Transverse colon (tissue), 4 donors: Measurements from ENCODE around the gene CHAMP1. TPM values are rescaled to one million over a fixed set of nuclear protein-coding genes. Genes with fewer than 3 reads are reported as not detected.
A peak's percentile ranks its signal among the peaks of the same experiment; 100 is the strongest.

Experiments used
- DNase-seq: peaks from one replicate; pipeline ENCODE4 v3.0.0-alpha.2; 2019
- H3K27ac ChIP-seq, 4 donors: fragments of 200-600 bp; sonication (generic); 2 replicates each; pipeline ENCODE4 v1.5.1; 2016 to 2018; ENCODE audit warnings: inconsistent platforms in 4 of 4
- H3K27me3 ChIP-seq: fragments of 200-600 bp; sonication (generic); 2 replicates; pipeline ENCODE4 v1.5.1; 2017; ENCODE audit warnings: inconsistent platforms
- H3K36me3 ChIP-seq, 4 donors: fragments of 200-600 bp; sonication (generic); 2 replicates each; pipeline ENCODE4 v1.5.1; 2017 to 2019; ENCODE audit warnings: inconsistent platforms in 4 of 4
- H3K4me1 ChIP-seq, 4 donors: fragments of 200-600 bp; sonication (generic); 2 replicates each; pipeline ENCODE4 v1.5.1; 2017 to 2020; ENCODE audit warnings: inconsistent platforms in 4 of 4
- H3K4me3 ChIP-seq, 4 donors: fragments of 200-600 bp; sonication (generic); 1 replicate in 1 of 4; 2 replicates in 3 of 4; pipeline versions ENCODE4 v1.5.1 to v1.6.1; 2017 to 2019; ENCODE audit warnings: inconsistent platforms in 4 of 4
- H3K9me3 ChIP-seq, 2 donors: fragments of 200-600 bp; sonication (generic); 2 replicates each; pipeline ENCODE4 v1.5.1; 2017 to 2019; ENCODE audit warnings: inconsistent platforms in 2 of 2
- CTCF ChIP-seq, 5 experiments: fragments of 200-600 bp in 3 of 5; fragments of 450-650 bp in 2 of 5; sonication (generic) in 3 of 5; IDR thresholded peaks; 1 replicate in 2 of 5; 2 replicates in 3 of 5; pipeline ENCODE4 v1.5.1; 2016 to 2017; ENCODE audit warnings: antibody characterized with exemption in 5 of 5, inconsistent platforms in 3 of 5, mild to moderate bottlenecking in 2 of 5, moderate library complexity in 1 of 5
- EP300 ChIP-seq: sonication (generic); formaldehyde crosslinking; IDR thresholded peaks from one replicate; pipeline ENCODE4 v1.6.1; 2017; ENCODE audit warnings: antibody characterized with exemption, low read depth
- POLR2A ChIP-seq: fragments of 450-650 bp; IDR thresholded peaks from one replicate; pipeline ENCODE4 v1.6.1; 2016; ENCODE audit warnings: antibody characterized with exemption, mild to moderate bottlenecking, moderate library complexity
- POLR2AphosphoS5 ChIP-seq, 3 donors: sonication (generic); formaldehyde crosslinking; IDR thresholded peaks; one replicate each; pipeline ENCODE4 v1.6.1; 2016; ENCODE audit warnings: antibody characterized with exemption in 3 of 3
- WGBS, 2 donors: methylation state at CpG; one replicate each; pipeline ENCODE4 v1.1.5; 2018; ENCODE audit warnings: low coverage in 1 of 2; 5-methylcytosine and 5-hydroxymethylcytosine counted together
- in situ Hi-C, 4 donors: fragments of 200-750 bp; cut with MboI; loops; one replicate each; pipeline versions ENCODE4 v1.15.0 to v1.15.1; 2017; ENCODE audit warnings: low sequenced_read_pairs in 3 of 4, low pct_ligation_motif_present in 1 of 4, low pct_unique_long_range_greater_than_20kb in 1 of 4
- intact Hi-C: fragments of 100-400 bp; cut with DNase I; formaldehyde crosslinking; loops from one replicate; pipeline ENCODE4 v1.15.1; 2023; ENCODE audit warnings: low total_unique reads
- total RNA-seq, 4 donors: library from RNA; depleted of rRNA; stranded (reverse); fragments of >200 nt; gene quantifications; one replicate each; pipeline ENCODE4 v1.1.0, GENCODE V29; 2016

CHAMP1 gene
- total RNA-seq, 4 donors from 2014 or later: 3.4 to 57.2 (median 20.0) TPM

- 81 to 87% methylated on average over 2 of the region's 2 CpGs for WGBS, 2 donors
- H3K36me3 ChIP-seq: peaks cover 0 to 38% (median 12%) of the 10 kb centered on the region in 4 donors
- intact Hi-C loops: no loop called here
These were observed 9.0 kb downstream of the CHAMP1 start for GRCh38 chr13:114323349-114323748.

GRCh38 chr13:114324334-114324733, 10.0 kb downstream of the CHAMP1 start:
- 99% methylated on average over 4 of the region's 4 CpGs; no CpG with 5 or more reads in 1 of the 2 donors for WGBS, 2 donors
- Histone ChIP-seq H3K27ac (no peak overlapping the region), H3K36me3 (peaks cover 0 to 38% (median 12%) of the 10 kb centered on the region in 4 donors), H3K4me3 (no peak overlapping the region), H3K9me3 (no peaks in the 10 kb centered on the region), H3K4me1 (peaks cover 3 to 17% (median 11%) of the 10 kb centered on the region in 4 donors), H3K27me3 (no peaks in the 10 kb centered on the region)
- in situ Hi-C loops (no loop called here), intact Hi-C loops (no loop called here)
- TF ChIP-seq EP300 (no peak), POLR2AphosphoS5 (IDR thresholded peaks at IDR 0.05) (no peak), POLR2A (no peak), CTCF (IDR thresholded peaks at IDR 0.05) (no peak)
- DNase-seq: no peak

More at GRCh38 chr13:114323349-114323748, 9.0 kb downstream of the CHAMP1 start:
- Histone ChIP-seq H3K27me3 (no peaks in the 10 kb centered on the region), H3K9me3 (no peaks in the 10 kb centered on the region), H3K4me1 (peaks cover 4 to 20% (median 14%) of the 10 kb centered on the region in 4 donors), H3K27ac (no peak overlapping the region), H3K4me3 (no peak overlapping the region)
- DNase-seq: no peak
- in situ Hi-C loops: no loop called here
- TF ChIP-seq EP300: no peak
- TF ChIP-seq POLR2AphosphoS5 (IDR thresholded peaks at IDR 0.05): no peak
- no peak for TF ChIP-seq POLR2A
- no peak for TF ChIP-seq CTCF (IDR thresholded peaks at IDR 0.05)

- Histone ChIP-seq H3K4me1 (peaks cover 0 to 8% (median 3%) of the 10 kb centered on the region in 4 donors), H3K36me3 (peaks cover 0 to 38% (median 12%) of the 10 kb centered on the region in 4 donors), H3K27ac (no peak overlapping the region), H3K9me3 (no peaks in the 10 kb centered on the region), H3K27me3 (no peaks in the 10 kb centered on the region), H3K4me3 (no peak overlapping the region)
- WGBS, 2 donors: 90 to 93% methylated on average over 3 of the region's 3 CpGs
- in situ Hi-C loops (no loop called here), intact Hi-C loops (no loop called here)
- no peak for TF ChIP-seq POLR2AphosphoS5 (IDR thresholded peaks at IDR 0.05)
- no peak for TF ChIP-seq EP300
- TF ChIP-seq POLR2A: no peak
- TF ChIP-seq CTCF (IDR thresholded peaks at IDR 0.05): no peak
- no peak for DNase-seq
These were observed 11.4 kb downstream of the CHAMP1 start for GRCh38 chr13:114325729-114326128.

GRCh38 chr13:114328034-114328433, 13.7 kb downstream of the CHAMP1 start:
- intact Hi-C loops: no loop called here
- peaks cover 0 to 24% (median 9%) of the 10 kb centered on the region in 4 donors for H3K36me3 ChIP-seq
- no peaks in the 10 kb centered on the region for H3K27me3 ChIP-seq
- WGBS, 2 donors: 57 to 74% methylated on average over 5 to 6 of the region's 6 CpGs
- peaks cover 0 to 8% (median 3%) of the 10 kb centered on the region in 4 donors for H3K4me1 ChIP-seq
- no peak overlapping the region for H3K4me3 ChIP-seq
- DNase-seq: no peak
- TF ChIP-seq POLR2A (no peak), CTCF (IDR thresholded peaks at IDR 0.05) (no peak), POLR2AphosphoS5 (IDR thresholded peaks at IDR 0.05) (no peak), EP300 (no peak)
- H3K27ac ChIP-seq: peak overlapping the region in 1 of 4 donors; percentile 21
- in situ Hi-C loops: no loop called here
- H3K9me3 ChIP-seq: no peaks in the 10 kb centered on the region
